Psoas muscle (tissue), 8 donors: ENCODE data around the gene GRHL3. TPM values are rescaled to one million over a fixed set of nuclear protein-coding genes. Genes with fewer than 3 reads are reported as not detected.

Source experiments
- ATAC-seq, 4 donors: fragments of 200-7000 bp; cut with Tn5 transposase; one replicate each; pipeline ENCODE4 v1.9.1; 2020; ENCODE audit warnings: moderate library complexity in 3 of 4, mild to moderate bottlenecking in 2 of 4
- DNase-seq, 2 donors: peaks; one replicate each; pipeline ENCODE4 v3.0.0-alpha.2; 2020
- H3K27ac ChIP-seq: fragments of 200-600 bp; one replicate; pipeline ENCODE4 v1.8.0; 2022
- H3K27me3 ChIP-seq, 3 donors: fragments of 200-600 bp in 1 of 3; one replicate each; pipeline versions ENCODE4 v1.6.1 to v1.8.0; 2013 to 2022; ENCODE audit warnings: low read length in 2 of 3, mild to moderate bottlenecking in 2 of 3, moderate library complexity in 1 of 3; ENCODE audit not compliant: insufficient read depth in 3 of 3
- H3K36me3 ChIP-seq, 2 donors: fragments of 200-600 bp in 1 of 2; one replicate each; pipeline versions ENCODE4 v1.6.1 to v1.8.0; 2013 to 2022; ENCODE audit warnings: low read depth in 1 of 2, mild to moderate bottlenecking in 1 of 2, moderate library complexity in 1 of 2; ENCODE audit not compliant: insufficient read depth in 1 of 2
- H3K4me1 ChIP-seq: fragments of 200-600 bp; one replicate; pipeline ENCODE4 v1.8.0; 2022
- H3K4me3 ChIP-seq: fragments of 200-600 bp; one replicate; pipeline ENCODE4 v1.8.0; 2022; ENCODE audit warnings: mild to moderate bottlenecking
- H3K9me3 ChIP-seq: fragments of 200-600 bp; one replicate; pipeline ENCODE4 v1.8.0; 2022
- CTCF ChIP-seq: fragments of 200-600 bp; IDR thresholded peaks from one replicate; pipeline ENCODE4 v1.8.0; 2022; ENCODE audit warnings: antibody characterized with exemption
- WGBS, 3 donors: extraction: QIAGEN DNeasy Blood & Tissue Kit; methylation state at CpG; one replicate each; pipeline versions ENCODE4 v1.1.6 to v1.1.7; 2013; 5-methylcytosine and 5-hydroxymethylcytosine counted together
- intact Hi-C, 2 donors: fragments of 100-400 bp; cut with DNase I; formaldehyde crosslinking; loops; one replicate each; pipeline versions ENCODE4 v1.11.0 to v1.14.2; 2022
- polyA plus RNA-seq, 3 donors: library from polyadenylated mRNA; stranded (reverse); fragments of 200-250 nt; gene quantifications; one replicate each; pipeline ENCODE4 v1.2.3, GENCODE V29; 2013
- total RNA-seq, 4 donors: library from RNA; stranded (reverse); fragmentation: NEBNext Ultra II Directional in 2 of 4; extraction: Animal tissue kit (Norgen Biotek cat#: 25700) in 2 of 4; gene quantifications; one replicate each; pipeline versions ENCODE4 v1.2.1 to v1.2.4, GENCODE V29; 2021 to 2023
- donor health status: healthy with polysubstance abuse.
- donor health status: DM: no; HTN: no; CAD: no; lungs with moderate emphysema.
- donor health status: Bipolar disorder and iron deficiency.
- donor health status: healthy.
- donor health status: DM: yes; HTN: yes; CAD: no.
- donor health status: DM: no; HTN: no; CAD: no.
- donor health status: DM: no; HTN: no; CAD: no.
- donor health status: DM: yes; HTN: yes; CAD: no.

Gene GRHL3
- total and polyA plus RNA-seq, 7 donors: 0.08 to 0.30 TPM; not detected in 5

- no peak for ATAC-seq
- no peaks in the 10 kb centered on the region for H3K9me3 ChIP-seq
- H3K27ac ChIP-seq: no peak overlapping the region
- no peak overlapping the region for H3K4me3 ChIP-seq
- intact Hi-C loops: no loop called here
- DNase-seq: no peak
- H3K4me1 ChIP-seq: no peaks in the 10 kb centered on the region
- H3K36me3 ChIP-seq: peaks cover 0 to under 1% of the 10 kb centered on the region in 2 donors
- no peak for TF ChIP-seq CTCF
- 88 to 93% (median 89%) methylated on average over 8 of the region's 8 CpGs for WGBS, 3 donors
- H3K27me3 ChIP-seq: no peaks in the 10 kb centered on the region
Observed at GRCh38 chr1:24373710-24374109, 54.6 kb downstream of the GRHL3 start.

GRCh38 chr1:24374891-24375786 is 56.0 kb downstream of the GRHL3 start:
- H3K36me3 ChIP-seq: peaks cover 0 to 7% of the 10 kb centered on the region in 2 donors
- no peaks in the 10 kb centered on the region for H3K27me3 ChIP-seq
- DNase-seq (no peak), ATAC-seq (no peak)
- intact Hi-C loops: no loop called here
- H3K27ac ChIP-seq: no peak overlapping the region
- no peak for TF ChIP-seq CTCF
- no peak overlapping the region for H3K4me3 ChIP-seq
- no peaks in the 10 kb centered on the region for H3K9me3 ChIP-seq
- no peaks in the 10 kb centered on the region for H3K4me1 ChIP-seq
- 82 to 92% (median 90%) methylated on average over 13 of the region's 13 CpGs for WGBS, 3 donors

- ATAC-seq: no peak
- intact Hi-C loops: no loop called here
- Histone ChIP-seq H3K27ac (no peak overlapping the region), H3K27me3 (no peaks in the 10 kb centered on the region), H3K4me3 (no peak overlapping the region), H3K9me3 (no peaks in the 10 kb centered on the region), H3K36me3 (peaks cover 0 to 7% of the 10 kb centered on the region in 2 donors), H3K4me1 (no peaks in the 10 kb centered on the region)
- no peak for DNase-seq
- no peak for TF ChIP-seq CTCF
- 84 to 92% (median 85%) methylated on average over 8 of the region's 8 CpGs for WGBS, 3 donors
Observed at GRCh38 chr1:24379733-24380315, 60.7 kb downstream of the GRHL3 start.

GRCh38 chr1:24380508-24380907 is 61.4 kb downstream of the GRHL3 start:
- H3K9me3 ChIP-seq: no peaks in the 10 kb centered on the region
- H3K36me3 ChIP-seq: peaks cover 0 to 7% of the 10 kb centered on the region in 2 donors
- no peak overlapping the region for H3K27ac ChIP-seq
- ATAC-seq (no peak), DNase-seq (no peak)
- 92 to 94% (median 93%) methylated on average over 5 of the region's 5 CpGs for WGBS, 3 donors
- H3K4me1 ChIP-seq: no peaks in the 10 kb centered on the region
- intact Hi-C loops: no loop called here
- H3K4me3 ChIP-seq: no peak overlapping the region
- H3K27me3 ChIP-seq: no peaks in the 10 kb centered on the region
- TF ChIP-seq CTCF: no peak
